Left lobe of liver (tissue), 2 donors: ENCODE measurements around the gene ATP5F1E. TPM values are rescaled to one million over a fixed set of nuclear protein-coding genes. Genes with fewer than 3 reads are reported as not detected.

Source experiments
- ATAC-seq: fragments of 200-7000 bp; cut with Tn5 transposase; one replicate; pipeline ENCODE4 v1.9.1; 2020; ENCODE audit warnings: mild to moderate bottlenecking, moderate library complexity
- DNase-seq: peaks from one replicate; pipeline ENCODE4 v3.0.0-alpha.2; 2020; ENCODE audit warnings: low spot score
- total RNA-seq: library from RNA; stranded (reverse); gene quantifications from one replicate; pipeline ENCODE4 v1.2.1, GENCODE V29; 2021
- donor health status: DM: no; HTN: no; CAD: no; lungs with moderate emphysema.
- donor health status: DM: no; HTN: yes; CAD: no.

The ATP5F1E gene
- 33.3 TPM for total RNA-seq

- ATAC-seq = peak; percentile 99
- DNase-seq = peak; percentile 96
Measured at GRCh38 chr20:59032023-59032712, at the start of gene ATP5F1E. Gene ATP5F1E (minus strand): TSS chr20:59032335. CDS start chr20:59032251, 84 bp downstream.

GRCh38 chr20:59081036-59081435 is 48.9 kb upstream of the ATP5F1E start:
- DNase-seq (no peak), ATAC-seq (no peak)

- no peak for ATAC-seq
- DNase-seq = no peak
Measured at GRCh38 chr20:59078231-59078630, 46.1 kb upstream of the ATP5F1E start.

GRCh38 chr20:59077705-59078104 is 45.6 kb upstream of the ATP5F1E start:
- no peak for DNase-seq
- ATAC-seq = no peak

GRCh38 chr20:59075934-59076508 is 43.9 kb upstream of the ATP5F1E start:
- no peak for DNase-seq
- ATAC-seq = no peak

GRCh38 chr20:59074456-59074855 is 42.3 kb upstream of the ATP5F1E start:
- no peak for ATAC-seq
- DNase-seq = no peak

- ATAC-seq = no peak
Measured at GRCh38 chr20:59073582-59073981, 41.4 kb upstream of the ATP5F1E start.

GRCh38 chr20:59071216-59071615 is 39.1 kb upstream of the ATP5F1E start:
- ATAC-seq (no peak), DNase-seq (no peak)

More at GRCh38 chr20:59073582-59073981, 41.4 kb upstream of the ATP5F1E start:
- no peak for DNase-seq

GRCh38 chr20:59069026-59069425 is 36.9 kb upstream of the ATP5F1E start:
- ATAC-seq = no peak
- no peak for DNase-seq

GRCh38 chr20:59068534-59068933 is 36.4 kb upstream of the ATP5F1E start:
- no peak for DNase-seq
- no peak for ATAC-seq

GRCh38 chr20:59064214-59064722 is 32.1 kb upstream of the ATP5F1E start:
- no peak for ATAC-seq
- no peak for DNase-seq

GRCh38 chr20:59063358-59064213 is 31.5 kb upstream of the ATP5F1E start:
- DNase-seq (no peak), ATAC-seq (no peak)

GRCh38 chr20:59062081-59062480 is 29.9 kb upstream of the ATP5F1E start:
- ATAC-seq = no peak
- DNase-seq = no peak

GRCh38 chr20:59055302-59055701 is 23.2 kb upstream of the ATP5F1E start:
- DNase-seq (no peak), ATAC-seq (peak; percentile 39)

GRCh38 chr20:59051666-59052185 is 19.6 kb upstream of the ATP5F1E start:
- ATAC-seq = no peak
- no peak for DNase-seq

- DNase-seq (no peak), ATAC-seq (no peak)
Measured at GRCh38 chr20:59050437-59050836, 18.3 kb upstream of the ATP5F1E start.

GRCh38 chr20:59048681-59049030 is 16.5 kb upstream of the ATP5F1E start:
- DNase-seq = no peak
- no peak for ATAC-seq

- no peak for ATAC-seq
- no peak for DNase-seq
Measured at GRCh38 chr20:59047938-59048680, 16.0 kb upstream of the ATP5F1E start.

GRCh38 chr20:59046862-59047261 is 14.7 kb upstream of the ATP5F1E start:
- ATAC-seq = no peak
- no peak for DNase-seq

- no peak for ATAC-seq
- DNase-seq = no peak
Measured at GRCh38 chr20:59044796-59045195, 12.7 kb upstream of the ATP5F1E start.

GRCh38 chr20:59044295-59044694 is 12.2 kb upstream of the ATP5F1E start:
- DNase-seq = no peak
- ATAC-seq = no peak
